OCI-LY1 (cell line): Measurements from ENCODE around the gene SMAP1.
"Not testable (repeated sequence)": the region's sequence is repeated elsewhere in the genome, so short reads cannot be mapped to it uniquely, and the experiment has no call there.

Source experiments
- H2AFZ ChIP-seq: fragments of 200-600 bp; sonication (generic), shearing (Covaris generic); 2 replicates; pipeline ENCODE4 v1.6.0; 2014; ENCODE audit warnings: antibody characterized with exemption, mild to moderate bottlenecking, low read length
- H3F3A ChIP-seq: fragments of 200-600 bp; sonication (generic), shearing (Covaris generic); 2 replicates; pipeline ENCODE4 v1.6.0; 2014; ENCODE audit warnings: mild to moderate bottlenecking, antibody characterized with exemption, low read length, moderate library complexity; ENCODE audit not compliant: insufficient read depth
- H3K27ac ChIP-seq: fragments of 200-600 bp; sonication (generic); 2 replicates; pipeline ENCODE4 v1.5.1; 2014; ENCODE audit warnings: low read length, mixed run types, mild to moderate bottlenecking, low read depth; ENCODE audit not compliant: poor library complexity, severe bottlenecking
- H3K27me3 ChIP-seq: fragments of 200-600 bp; sonication (generic); 2 replicates; pipeline ENCODE4 v1.6.0; 2014; ENCODE audit warnings: antibody characterized with exemption, mild to moderate bottlenecking, low read length, moderate library complexity; ENCODE audit not compliant: insufficient read depth
- H3K36me3 ChIP-seq: fragments of 200-600 bp; sonication (generic); 2 replicates; pipeline ENCODE4 v1.6.1; 2014; ENCODE audit warnings: mild to moderate bottlenecking, antibody characterized with exemption, low read length, moderate library complexity, mixed read lengths; ENCODE audit not compliant: insufficient read depth
- H3K4me1 ChIP-seq: fragments of 200-600 bp; sonication (generic); 2 replicates; pipeline ENCODE4 v1.5.1; 2014; ENCODE audit warnings: mild to moderate bottlenecking, low read length, moderate library complexity; ENCODE audit not compliant: insufficient read depth, severe bottlenecking
- H3K4me2 ChIP-seq: fragments of 200-600 bp; sonication (generic), shearing (Covaris generic); 2 replicates; pipeline ENCODE4 v1.6.1; 2014; ENCODE audit warnings: low read length
- H3K4me3 ChIP-seq: fragments of 200-600 bp; sonication (generic); 2 replicates; pipeline ENCODE4 v1.5.1; 2014; ENCODE audit warnings: low read length, low read depth, mild to moderate bottlenecking, mixed read lengths; ENCODE audit not compliant: poor library complexity, severe bottlenecking
- H3K79me2 ChIP-seq: fragments of 200-600 bp; shearing (Covaris generic); 2 replicates; pipeline ENCODE4 v1.6.1; 2016; ENCODE audit warnings: mixed run types, low read length, mixed read lengths; ENCODE audit not compliant: insufficient read depth
- H3K9ac ChIP-seq: fragments of 200-600 bp; sonication (generic), shearing (Covaris generic); 2 replicates; pipeline ENCODE4 v1.6.1; 2014; ENCODE audit warnings: mild to moderate bottlenecking, low read length, mixed read lengths
- H3K9me2 ChIP-seq: fragments of 200-600 bp; sonication (generic), shearing (Covaris generic); 2 replicates; pipeline ENCODE4 v1.6.1; 2014; ENCODE audit warnings: low read depth, mild to moderate bottlenecking, low read length, mixed read lengths
- H3K9me3 ChIP-seq: fragments of 200-600 bp; shearing (Covaris generic); 2 replicates; pipeline ENCODE4 v1.6.1; 2014; ENCODE audit warnings: low read length, mixed read lengths
- H4K20me1 ChIP-seq: fragments of 200-600 bp; sonication (generic), shearing (Covaris generic); 2 replicates; pipeline ENCODE4 v1.6.0; 2016; ENCODE audit warnings: mild to moderate bottlenecking, low read length; ENCODE audit not compliant: insufficient read depth
- CTCF ChIP-seq: fragments of 200-600 bp; sonication (generic), shearing (Covaris generic); IDR thresholded peaks from 2 replicates; pipeline ENCODE4 v1.5.1; 2017; ENCODE audit warnings: mild to moderate bottlenecking, antibody characterized with exemption, low read length, moderate library complexity, mixed read lengths
- EZH2 ChIP-seq: fragments of 200-600 bp; sonication (generic), shearing (Covaris generic); IDR thresholded peaks from 2 replicates; pipeline ENCODE4 v1.8.0; 2017; ENCODE audit warnings: borderline replicate concordance, mixed run types, mild to moderate bottlenecking, antibody characterized with exemption, low read length, moderate library complexity, mixed read lengths

Gene SMAP1

GRCh38 chr6:70739534-70739933, 71.9 kb downstream of the SMAP1 start:
- no peak overlapping the region for H3K9ac ChIP-seq
- no peak overlapping the region for H3K4me3 ChIP-seq
- H3K79me2 ChIP-seq, result no peaks in the 10 kb centered on the region
- no peaks in the 10 kb centered on the region; the same call in 1 of the 2 replicates for H3K36me3 ChIP-seq
- H3K27me3 ChIP-seq, result no peaks in the 10 kb centered on the region
- no peaks in the 10 kb centered on the region for H3K9me2 ChIP-seq
- no peaks in the 10 kb centered on the region for H4K20me1 ChIP-seq
- H2AFZ ChIP-seq, result no peak overlapping the region
- no peak overlapping the region for H3K4me2 ChIP-seq
- no peaks in the 10 kb centered on the region for H3K4me1 ChIP-seq
- no peaks in the 10 kb centered on the region for H3K9me3 ChIP-seq
- no peaks in the 10 kb centered on the region for H3F3A ChIP-seq
- H3K27ac ChIP-seq, result no peak overlapping the region
- TF ChIP-seq EZH2 (no peak), CTCF (no peak)

GRCh38 chr6:70740746-70741145, 73.1 kb downstream of the SMAP1 start:
- not testable (repeated sequence) for H3K9me2 ChIP-seq

GRCh38 chr6:70742462-70742861, 74.8 kb downstream of the SMAP1 start:
- not testable (repeated sequence) for H3K79me2 ChIP-seq, H3K4me2 ChIP-seq, H2AFZ ChIP-seq, H3K9ac ChIP-seq, H3K36me3 ChIP-seq, H3K9me3 ChIP-seq, H4K20me1 ChIP-seq, H3K27ac ChIP-seq, H3K27me3 ChIP-seq, H3K4me1 ChIP-seq, H3K4me3 ChIP-seq, H3F3A ChIP-seq, H3K9me2 ChIP-seq

More at GRCh38 chr6:70740746-70741145, 73.1 kb downstream of the SMAP1 start:
- H3K27me3 ChIP-seq, H3F3A ChIP-seq, H4K20me1 ChIP-seq, H3K4me1 ChIP-seq, H3K36me3 ChIP-seq, H2AFZ ChIP-seq, H3K4me3 ChIP-seq, H3K27ac ChIP-seq, H3K79me2 ChIP-seq, H3K9me3 ChIP-seq, H3K9ac ChIP-seq, H3K4me2 ChIP-seq: not testable (repeated sequence)

GRCh38 chr6:70753870-70754380, 86.2 kb downstream of the SMAP1 start:
- Histone ChIP-seq H3K4me1 (no peaks in the 10 kb centered on the region), H3K27ac (no peak overlapping the region), H3K9me2 (no peaks in the 10 kb centered on the region), H3F3A (no peaks in the 10 kb centered on the region), H3K27me3 (no peaks in the 10 kb centered on the region), H2AFZ (no peak overlapping the region), H3K9me3 (0 out of 2 replicates have a peak, but pooled peaks cover 4% of the 10 kb centered on the region), H3K4me2 (no peak overlapping the region), H3K4me3 (no peak overlapping the region), H3K9ac (no peak overlapping the region), H3K79me2 (no peaks in the 10 kb centered on the region), H3K36me3 (no peaks in the 10 kb centered on the region), H4K20me1 (no peaks in the 10 kb centered on the region)
- TF ChIP-seq CTCF, result no peak
- TF ChIP-seq EZH2, result no peak
